HCT116 (cell line): Measurements from ENCODE around the gene NCR1. TPM values are rescaled to one million over a fixed set of nuclear protein-coding genes. Genes with fewer than 3 reads are reported as not detected.

ENCODE experiments used
- ATAC-seq: fragments of 200-7000 bp; cut with Tn5 transposase; 2 replicates; pipeline ENCODE4 v1.9.1; 2020; ENCODE audit warnings: mild to moderate bottlenecking, moderate library complexity
- BruUV-seq: library from RNA; stranded (reverse); fragments of 400-500 nt; replicated peaks from 2 replicates; lab custom pipeline; 2021; lab: Mats Ljungman, UMichigan
- CTCF ChIA-PET: fragments of 300-600 bp; sonication (Branson Sonifier 250); formaldehyde crosslinking; loops from one replicate; lab custom pipeline; 2021; ENCODE audit warnings: antibody characterized with exemption; lab: Charles Lee
- POLR2A ChIA-PET: fragments of 300-600, 350-600 bp; sonication (Branson Sonifier 250); formaldehyde crosslinking; loops from one replicate; lab custom pipeline; 2021; ENCODE audit warnings: antibody characterized with exemption; lab: Charles Lee
- RAD21 ChIA-PET, 2 experiments: fragments of 300-600 bp; sonication (Branson Sonifier 250); formaldehyde crosslinking; loops; one replicate each; lab custom pipeline; 2023; ENCODE audit warnings: low total read pairs in 2 of 2; ENCODE audit not compliant: uncharacterized antibody in 2 of 2, unreplicated experiment in 2 of 2, low non-redundant PET in 1 of 2; lab: Charles Lee
- DNase-seq: peaks from one replicate; pipeline ENCODE4 v3.0.0-alpha.2; 2010; ENCODE audit warnings: low read depth, low spot score
- H2AFZ ChIP-seq: fragments of 200-600 bp; shearing (Covaris generic), sonication (generic); 2 replicates; pipeline ENCODE4 v1.6.1; 2017; ENCODE audit warnings: low read depth, mixed run types, mixed read lengths, antibody characterized with exemption, low read length; ENCODE audit not compliant: poor library complexity, severe bottlenecking
- H3K27ac ChIP-seq: 2 replicates; pipeline ENCODE4 v1.5.1; 2012; ENCODE audit warnings: low read depth, low read length
- H3K27me3 ChIP-seq: fragments of 200-600 bp; sonication (generic); 2 replicates; pipeline ENCODE4 v1.6.1; 2016; ENCODE audit warnings: mixed run types, low read length, mixed read lengths; ENCODE audit not compliant: insufficient read depth
- H3K36me3 ChIP-seq, 2 experiments: fragments of 200-500 bp in 1 of 2; fragments of 200-600 bp in 1 of 2; sonication (Bioruptor generic) in 1 of 2; sonication (generic) in 1 of 2; 2 replicates each; pipeline versions ENCODE4 v1.5.1 to v1.6.1; 2014 to 2016; ENCODE audit warnings: low read length in 2 of 2, inconsistent platforms in 1 of 2, mixed read lengths in 1 of 2, mixed run types in 1 of 2; ENCODE audit not compliant: insufficient read depth in 2 of 2, control insufficient read depth in 1 of 2
- H3K4me1 ChIP-seq, 2 experiments: fragments of 200-600 bp in 1 of 2; sonication (generic) in 1 of 2; 2 replicates each; pipeline versions ENCODE4 v1.5.1 to v1.6.1; 2012 to 2017; ENCODE audit warnings: low read length in 2 of 2, inconsistent platforms in 1 of 2, mild to moderate bottlenecking in 1 of 2, mixed read lengths in 1 of 2, mixed run types in 1 of 2, moderate library complexity in 1 of 2; ENCODE audit not compliant: insufficient read depth in 2 of 2, control insufficient read depth in 1 of 2
- H3K4me2 ChIP-seq: fragments of 200-600 bp; sonication (generic); 2 replicates; pipeline ENCODE4 v1.6.1; 2017; ENCODE audit warnings: mixed run types, low read length, mixed read lengths
- H3K4me3 ChIP-seq, 2 experiments: fragments of 200-600 bp in 1 of 2; sonication (generic) in 1 of 2; replicated peaks in 1 of 2; 2 replicates each; pipeline ENCODE4 v1.5.1; 2011 to 2016; ENCODE audit warnings: low read length in 2 of 2, control low read depth in 1 of 2, low read depth in 1 of 2, mild to moderate bottlenecking in 1 of 2, mixed read lengths in 1 of 2, mixed run types in 1 of 2
- H3K79me2 ChIP-seq: fragments of 200-600 bp; sonication (generic); 2 replicates; pipeline ENCODE4 v1.6.1; 2017; ENCODE audit warnings: mild to moderate bottlenecking, mixed run types, low read length, moderate library complexity, mixed read lengths; ENCODE audit not compliant: insufficient read depth
- H3K9ac ChIP-seq: fragments of 200-600 bp; sonication (generic); 2 replicates; pipeline ENCODE4 v1.6.1; 2016; ENCODE audit warnings: low read length, mixed read lengths
- H3K9me2 ChIP-seq: fragments of 200-600 bp; sonication (generic), shearing (Covaris generic); 2 replicates; pipeline ENCODE4 v1.6.1; 2017; ENCODE audit warnings: mixed run types, mild to moderate bottlenecking, moderate library complexity; ENCODE audit not compliant: insufficient read depth
- H3K9me3 ChIP-seq, 2 experiments: fragments of 200-500 bp in 1 of 2; fragments of 200-600 bp in 1 of 2; sonication (Bioruptor generic) in 1 of 2; sonication (generic) in 1 of 2; 2 replicates each; pipeline ENCODE4 v1.6.1; 2014 to 2017; ENCODE audit warnings: low read length in 2 of 2, mixed read lengths in 2 of 2, inconsistent platforms in 1 of 2, low read depth in 1 of 2, mild to moderate bottlenecking in 1 of 2, mixed run types in 1 of 2, moderate library complexity in 1 of 2; ENCODE audit not compliant: control insufficient read depth in 1 of 2, insufficient read depth in 1 of 2
- H4K20me1 ChIP-seq: fragments of 200-600 bp; sonication (generic), shearing (Covaris generic); 2 replicates; pipeline ENCODE4 v1.6.1; 2017; ENCODE audit warnings: mixed run types, mild to moderate bottlenecking, moderate library complexity; ENCODE audit not compliant: insufficient read depth
- CBX3 ChIP-seq: IDR thresholded peaks from 2 replicates; pipeline ENCODE4 v1.6.1; 2012; ENCODE audit warnings: low read depth
- EGR1 ChIP-seq: IDR thresholded peaks from 2 replicates; pipeline ENCODE4 v1.6.1; 2012; ENCODE audit warnings: low read depth
- ELF1 ChIP-seq: IDR thresholded peaks from 2 replicates; pipeline ENCODE4 v1.6.1; 2012; ENCODE audit warnings: low read depth, borderline replicate concordance
- EZH2 ChIP-seq: fragments of 200-600 bp; sonication (generic); IDR thresholded peaks from 2 replicates; pipeline ENCODE4 v1.6.1; 2017; ENCODE audit warnings: antibody characterized with exemption, mixed run types
- FOSL1 ChIP-seq: IDR thresholded peaks from 2 replicates; pipeline ENCODE4 v1.6.1; 2012; ENCODE audit warnings: low read depth
- JUND ChIP-seq: IDR thresholded peaks from 2 replicates; pipeline ENCODE4 v1.6.1; 2012
- POLR2AphosphoS5 ChIP-seq: IDR thresholded peaks from 2 replicates; pipeline ENCODE4 v1.6.1; 2011; ENCODE audit warnings: mild to moderate bottlenecking, low read depth, low read length, moderate library complexity
- SIN3A ChIP-seq: IDR thresholded peaks from 2 replicates; pipeline ENCODE4 v1.6.1; 2012; ENCODE audit warnings: low read depth
- SP1 ChIP-seq: IDR thresholded peaks from 2 replicates; pipeline ENCODE4 v1.6.1; 2012; ENCODE audit warnings: low read depth
- SRF ChIP-seq: IDR thresholded peaks from 2 replicates; pipeline ENCODE4 v1.6.1; 2012; ENCODE audit warnings: low read depth
- TCF7L2 ChIP-seq: IDR thresholded peaks from 2 replicates; pipeline ENCODE4 v1.7.0; 2011; ENCODE audit warnings: borderline replicate concordance, inconsistent platforms; ENCODE audit not compliant: insufficient read depth, insufficient read length; ENCODE audit errors: extremely low read depth
- YY1 ChIP-seq: IDR thresholded peaks from 2 replicates; pipeline ENCODE4 v1.6.1; 2011; ENCODE audit warnings: low read length, low read depth, moderate library complexity, mild to moderate bottlenecking; ENCODE audit not compliant: insufficient replicate concordance; ENCODE audit errors: extremely low read depth
- intact Hi-C: fragments of 100-400 bp; cut with micrococcal nuclease; formaldehyde crosslinking; loops from 2 replicates; pipeline ENCODE4 v1.10.0; 2022
- total RNA-seq: library from RNA; stranded (reverse); gene quantifications from one replicate; pipeline ENCODE4 v1.2.1, GENCODE V29; 2021; ENCODE audit not compliant: unreplicated experiment
- TF ChIP-seq, protein P1 (sequence below): IDR thresholded peaks from 2 replicates; pipeline ENCODE4 v1.6.1; 2012
- TF ChIP-seq, protein P2 (sequence below), 3 experiments: fragments of 200-600 bp in 1 of 3; sonication (generic) in 1 of 3; IDR thresholded peaks in 2 of 3; conservative IDR thresholded peaks in 1 of 3; 2 replicates each; pipeline ENCODE4 v1.5.1; 2012 to 2017; ENCODE audit warnings: low read depth in 2 of 3, low read length in 2 of 3, antibody characterized with exemption in 1 of 3, borderline replicate concordance in 1 of 3, control low read depth in 1 of 3, mild to moderate bottlenecking in 1 of 3, mixed read lengths in 1 of 3, mixed run types in 1 of 3, moderate library complexity in 1 of 3; ENCODE audit not compliant: insufficient read depth in 1 of 3
- TF ChIP-seq, protein P3 (sequence below): IDR thresholded peaks from 2 replicates; pipeline ENCODE4 v1.6.1; 2011; ENCODE audit warnings: mild to moderate bottlenecking, low read length, moderate library complexity; ENCODE audit not compliant: insufficient replicate concordance; ENCODE audit errors: extremely low read depth

Gene NCR1
- total RNA-seq, 1 experiment from 2014 or later: not detected

DNA sequence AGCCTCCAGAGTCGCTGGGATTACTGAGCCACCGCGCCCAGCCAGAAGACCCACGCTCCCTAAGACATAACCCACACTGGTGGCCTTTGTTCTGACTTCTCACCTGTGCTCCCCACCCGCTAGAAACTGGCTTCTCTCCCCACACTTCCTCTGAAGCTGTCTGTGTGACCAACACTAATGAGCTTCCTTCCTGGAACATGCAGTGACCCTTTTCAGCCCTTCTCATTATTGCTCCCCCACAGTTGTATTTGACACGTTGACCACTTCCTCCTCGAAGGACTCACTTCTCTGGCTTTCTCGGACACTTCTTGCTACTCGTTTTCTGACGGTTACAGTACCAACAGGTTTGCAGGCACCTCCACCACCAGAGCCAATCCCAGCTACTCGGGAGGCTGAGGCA lies 10.9 kb downstream of the NCR1 start:
- no TSS peak for BruUV-seq
- Histone ChIP-seq H3K4me3 (no peak overlapping the region), H3K27ac (no peak overlapping the region), H3K27me3 (no peaks in the 10 kb centered on the region), H3K9me3 (no peaks in the 10 kb centered on the region), H3K4me1 (no peaks in the 10 kb centered on the region), H3K79me2 (no peaks in the 10 kb centered on the region), H2AFZ (no peak overlapping the region), H4K20me1 (no peaks in the 10 kb centered on the region), H3K36me3 (no peaks in the 10 kb centered on the region), H3K4me2 (no peak overlapping the region), H3K9me2 (no peaks in the 10 kb centered on the region), H3K9ac (no peak overlapping the region)
- RAD21 ChIA-PET: no interaction called here
- POLR2A ChIA-PET: no interaction called here
- intact Hi-C loops: no loop called here
- ATAC-seq (no peak), DNase-seq (no peak)
- CTCF ChIA-PET: no interaction called here
- no peak for TF ChIP-seq TCF7L2
- TF ChIP-seq EZH2: no peak
- TF ChIP-seq YY1: no peak
- TF ChIP-seq POLR2AphosphoS5: no peak
- TF ChIP-seq FOSL1: no peak
- no peak for TF ChIP-seq CBX3
- no peak for TF ChIP-seq SIN3A
- no peak for TF ChIP-seq ELF1
- no peak for TF ChIP-seq JUND
- TF ChIP-seq, protein P1, sequence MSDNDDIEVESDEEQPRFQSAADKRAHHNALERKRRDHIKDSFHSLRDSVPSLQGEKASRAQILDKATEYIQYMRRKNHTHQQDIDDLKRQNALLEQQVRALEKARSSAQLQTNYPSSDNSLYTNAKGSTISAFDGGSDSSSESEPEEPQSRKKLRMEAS: no peak
- no peak for TF ChIP-seq EGR1
- TF ChIP-seq SRF: no peak
- TF ChIP-seq, protein P2, sequence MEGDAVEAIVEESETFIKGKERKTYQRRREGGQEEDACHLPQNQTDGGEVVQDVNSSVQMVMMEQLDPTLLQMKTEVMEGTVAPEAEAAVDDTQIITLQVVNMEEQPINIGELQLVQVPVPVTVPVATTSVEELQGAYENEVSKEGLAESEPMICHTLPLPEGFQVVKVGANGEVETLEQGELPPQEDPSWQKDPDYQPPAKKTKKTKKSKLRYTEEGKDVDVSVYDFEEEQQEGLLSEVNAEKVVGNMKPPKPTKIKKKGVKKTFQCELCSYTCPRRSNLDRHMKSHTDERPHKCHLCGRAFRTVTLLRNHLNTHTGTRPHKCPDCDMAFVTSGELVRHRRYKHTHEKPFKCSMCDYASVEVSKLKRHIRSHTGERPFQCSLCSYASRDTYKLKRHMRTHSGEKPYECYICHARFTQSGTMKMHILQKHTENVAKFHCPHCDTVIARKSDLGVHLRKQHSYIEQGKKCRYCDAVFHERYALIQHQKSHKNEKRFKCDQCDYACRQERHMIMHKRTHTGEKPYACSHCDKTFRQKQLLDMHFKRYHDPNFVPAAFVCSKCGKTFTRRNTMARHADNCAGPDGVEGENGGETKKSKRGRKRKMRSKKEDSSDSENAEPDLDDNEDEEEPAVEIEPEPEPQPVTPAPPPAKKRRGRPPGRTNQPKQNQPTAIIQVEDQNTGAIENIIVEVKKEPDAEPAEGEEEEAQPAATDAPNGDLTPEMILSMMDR (IDR thresholded peaks at IDR 0.05 in 2 of 3, conservative IDR thresholded peaks at IDR 0.05 in 1 of 3; ENCODE audit: borderline replicate concordance in 1 of 3, insufficient read depth in 1 of 3, low read depth in 2 of 3, low read length in 2 of 3): no peak
- no peak for TF ChIP-seq SP1
- TF ChIP-seq, protein P3, sequence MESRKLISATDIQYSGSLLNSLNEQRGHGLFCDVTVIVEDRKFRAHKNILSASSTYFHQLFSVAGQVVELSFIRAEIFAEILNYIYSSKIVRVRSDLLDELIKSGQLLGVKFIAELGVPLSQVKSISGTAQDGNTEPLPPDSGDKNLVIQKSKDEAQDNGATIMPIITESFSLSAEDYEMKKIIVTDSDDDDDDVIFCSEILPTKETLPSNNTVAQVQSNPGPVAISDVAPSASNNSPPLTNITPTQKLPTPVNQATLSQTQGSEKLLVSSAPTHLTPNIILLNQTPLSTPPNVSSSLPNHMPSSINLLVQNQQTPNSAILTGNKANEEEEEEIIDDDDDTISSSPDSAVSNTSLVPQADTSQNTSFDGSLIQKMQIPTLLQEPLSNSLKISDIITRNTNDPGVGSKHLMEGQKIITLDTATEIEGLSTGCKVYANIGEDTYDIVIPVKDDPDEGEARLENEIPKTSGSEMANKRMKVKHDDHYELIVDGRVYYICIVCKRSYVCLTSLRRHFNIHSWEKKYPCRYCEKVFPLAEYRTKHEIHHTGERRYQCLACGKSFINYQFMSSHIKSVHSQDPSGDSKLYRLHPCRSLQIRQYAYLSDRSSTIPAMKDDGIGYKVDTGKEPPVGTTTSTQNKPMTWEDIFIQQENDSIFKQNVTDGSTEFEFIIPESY: no peak
